GM19452 (cell line): ENCODE results near the gene HDGFL2.

Experiments
- ATAC-seq: cut with Tn5 transposase; IDR thresholded peaks from one replicate; pipeline ENCODE4 v1.9.1; 2021; ENCODE audit not compliant: unreplicated experiment

The HDGFL2 gene

DNA sequence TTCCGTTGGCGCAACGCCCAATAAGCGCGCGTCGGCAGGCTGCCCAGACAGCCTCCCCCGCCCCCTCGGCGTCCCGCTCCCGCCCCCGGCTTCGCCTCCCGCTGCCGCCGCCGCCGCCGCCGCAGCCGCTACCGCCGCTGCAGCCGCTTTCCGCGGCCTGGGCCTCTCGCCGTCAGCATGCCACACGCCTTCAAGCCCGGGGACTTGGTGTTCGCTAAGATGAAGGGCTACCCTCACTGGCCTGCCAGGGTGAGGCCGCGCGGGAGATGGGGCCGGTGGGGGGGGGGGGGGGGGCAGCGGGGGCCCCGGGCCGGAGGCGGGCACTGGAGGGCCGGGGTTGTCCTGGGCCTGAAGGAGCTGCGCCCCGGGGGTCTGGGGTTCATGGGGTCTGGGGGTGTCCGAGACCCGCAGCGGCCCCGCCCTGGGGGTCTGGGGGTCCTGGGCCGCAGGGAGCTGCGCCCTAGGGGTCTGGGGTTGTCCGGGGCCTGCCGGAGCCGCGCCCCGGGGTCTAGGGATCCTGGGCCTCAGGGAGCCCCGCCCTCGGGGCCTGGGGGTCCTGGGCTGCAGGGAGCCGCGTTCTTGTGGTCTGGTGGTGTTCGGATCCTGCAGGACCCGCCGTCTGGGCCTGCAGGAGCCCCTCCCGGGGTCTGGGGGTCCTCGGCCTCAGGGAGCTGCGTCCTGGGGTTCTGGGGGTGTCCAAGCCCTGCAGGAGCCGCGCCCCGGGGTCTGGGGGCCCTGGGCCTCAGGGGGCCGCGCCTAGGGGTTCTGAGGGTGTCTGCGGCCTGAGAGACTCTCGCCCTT, at the start of gene HDGFL2:
TSS of gene HDGFL2 (plus strand) at position 124 of the 801 bp plus-strand sequence. CDS start at position 178, 54 bp downstream.
- ATAC-seq: no peak

DNA sequence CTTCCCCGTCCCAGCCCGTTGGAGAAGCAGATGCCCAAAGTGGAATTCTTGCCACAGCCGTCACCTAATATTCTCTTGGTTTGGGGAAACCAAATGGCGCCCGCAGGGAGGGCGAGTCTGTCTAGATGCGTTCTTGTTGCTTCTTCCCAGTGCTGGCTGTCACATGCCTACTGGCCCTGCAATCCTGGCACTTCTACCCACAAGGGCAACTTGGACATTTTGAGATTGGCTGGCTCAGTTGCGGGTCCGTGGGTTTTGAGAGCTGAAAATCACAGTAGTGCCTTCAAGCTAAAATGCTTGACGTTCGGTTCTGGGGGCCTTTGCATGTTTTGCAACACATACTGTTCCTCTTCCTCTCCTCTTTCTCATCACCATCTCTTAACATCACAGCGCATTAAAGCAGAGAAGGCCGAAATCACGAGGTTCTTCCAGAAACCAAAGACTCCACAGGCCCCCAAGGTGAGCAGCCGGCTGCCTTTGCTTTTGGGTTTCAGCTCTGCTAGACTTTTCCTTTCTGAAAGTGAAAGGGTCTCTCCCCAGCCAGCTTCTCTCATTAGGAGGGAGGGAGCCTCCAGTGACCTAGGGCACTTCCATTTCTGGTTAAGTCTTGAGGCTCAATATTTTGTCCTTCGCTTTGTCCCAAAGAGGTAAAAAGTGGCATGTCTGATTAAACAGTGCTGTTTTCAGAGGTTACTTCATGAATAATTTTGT, 48.5 kb upstream of the HDGFL2 start:
- ATAC-seq: no peak

DNA sequence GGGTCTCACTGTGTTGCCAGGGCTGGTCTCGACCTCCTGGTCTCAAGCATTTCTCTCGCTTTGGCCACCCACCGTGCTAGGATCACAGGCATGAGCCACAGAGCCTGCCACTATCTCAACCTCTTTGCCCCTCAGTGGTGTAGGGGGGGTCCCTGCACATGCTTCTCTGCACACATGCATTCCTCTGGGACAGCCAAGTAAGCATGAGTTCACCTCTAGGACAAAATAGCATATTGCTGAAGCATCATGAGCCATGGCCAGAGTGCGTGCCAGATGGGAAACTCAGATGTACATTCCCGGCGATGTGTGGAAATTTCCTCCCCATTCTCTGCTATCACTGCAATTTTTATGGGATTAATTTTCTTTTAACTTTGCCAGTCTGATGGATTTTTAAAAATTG, 46.6 kb upstream of the HDGFL2 start:
- no peak for ATAC-seq

DNA sequence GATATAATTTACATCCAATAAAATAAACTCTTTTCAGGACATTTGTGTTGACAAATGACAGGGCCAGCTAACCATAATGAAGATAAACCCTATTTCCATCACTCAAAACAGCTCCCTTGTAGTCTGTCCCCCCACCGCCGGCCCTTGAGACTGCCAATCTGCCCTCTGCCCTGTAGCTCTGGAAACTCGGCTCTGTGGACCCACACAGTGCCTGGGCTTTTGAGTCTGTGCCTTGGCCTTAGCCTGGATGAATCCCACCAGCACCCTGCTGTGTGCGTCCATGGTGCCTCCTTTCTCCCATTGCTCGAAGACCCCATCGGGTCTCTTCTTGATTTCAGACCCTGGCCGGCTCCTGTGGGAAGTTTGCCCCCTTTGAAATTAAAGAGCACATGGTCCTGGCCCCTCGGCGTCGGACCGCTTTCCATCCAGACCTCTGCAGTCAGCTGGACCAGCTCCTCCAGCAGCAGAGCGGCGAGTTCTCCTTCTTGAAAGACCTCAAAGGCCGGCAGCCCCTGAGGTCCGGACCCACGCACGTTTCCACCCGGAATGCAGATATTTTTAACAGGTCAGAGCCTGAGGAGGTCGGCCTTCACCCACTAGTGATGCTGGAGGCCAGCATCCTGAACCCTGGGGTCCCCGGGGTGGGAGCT, 43.6 kb upstream of the HDGFL2 start:
- no peak for ATAC-seq

DNA sequence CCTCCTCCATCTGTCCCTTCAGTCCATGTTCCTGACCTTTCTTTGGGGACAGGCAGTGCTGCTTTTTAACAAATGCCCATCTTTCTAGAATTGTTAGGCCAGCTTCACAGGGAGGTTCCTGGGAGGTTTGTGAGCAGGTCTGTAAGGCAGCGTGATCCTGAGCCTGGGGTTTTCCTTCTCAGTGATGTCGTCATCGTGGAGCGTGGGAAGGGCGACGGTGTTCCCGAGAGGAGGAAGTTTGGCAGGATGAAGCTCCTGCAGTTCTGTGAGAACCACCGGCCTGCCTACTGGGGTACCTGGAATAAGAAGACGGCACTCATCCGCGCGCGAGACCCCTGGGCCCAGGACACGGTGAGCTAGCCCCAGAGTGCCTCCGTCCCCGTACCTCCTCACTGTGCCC, 42.8 kb upstream of the HDGFL2 start:
- ATAC-seq: no peak

DNA sequence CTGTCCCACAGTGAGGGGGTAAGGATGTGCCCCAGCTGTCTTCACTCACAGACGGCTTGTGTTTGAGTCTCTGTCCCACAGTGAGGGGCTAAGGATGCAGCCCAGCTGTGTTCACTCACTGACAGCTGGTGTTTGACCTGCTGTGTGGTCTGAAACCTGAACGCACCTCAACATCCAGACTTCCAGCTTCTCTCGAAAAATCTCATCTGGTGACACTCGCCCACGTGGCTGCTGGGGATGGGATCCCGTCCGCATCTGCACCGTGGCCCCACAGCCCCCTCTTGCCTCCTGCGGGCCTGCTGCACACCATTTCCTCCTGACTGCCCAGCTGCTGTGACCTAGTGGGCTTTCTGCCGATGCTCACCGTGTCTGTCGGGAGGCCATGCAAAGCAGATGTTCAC, 42.3 kb upstream of the HDGFL2 start:
- ATAC-seq: no peak

DNA sequence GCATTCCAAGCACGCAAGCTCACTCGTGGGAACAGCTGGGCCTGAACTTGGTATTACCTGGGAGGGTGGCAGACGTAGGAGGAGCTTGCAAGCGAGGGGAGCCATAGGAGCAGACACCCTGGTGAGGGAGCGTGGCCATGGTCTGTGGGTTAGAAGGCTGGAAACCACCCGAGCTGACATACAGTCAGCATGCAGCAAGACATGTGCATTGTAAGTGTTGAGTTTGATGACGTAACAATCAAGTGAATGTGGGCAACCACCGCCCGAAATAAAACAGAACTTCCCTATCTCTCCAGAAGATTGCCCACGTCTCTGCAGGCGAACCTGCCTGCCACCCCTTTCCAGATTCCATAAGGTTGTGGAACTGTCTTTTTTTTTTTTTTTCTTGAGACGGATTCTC, 41.3 kb upstream of the HDGFL2 start:
- no peak for ATAC-seq

DNA sequence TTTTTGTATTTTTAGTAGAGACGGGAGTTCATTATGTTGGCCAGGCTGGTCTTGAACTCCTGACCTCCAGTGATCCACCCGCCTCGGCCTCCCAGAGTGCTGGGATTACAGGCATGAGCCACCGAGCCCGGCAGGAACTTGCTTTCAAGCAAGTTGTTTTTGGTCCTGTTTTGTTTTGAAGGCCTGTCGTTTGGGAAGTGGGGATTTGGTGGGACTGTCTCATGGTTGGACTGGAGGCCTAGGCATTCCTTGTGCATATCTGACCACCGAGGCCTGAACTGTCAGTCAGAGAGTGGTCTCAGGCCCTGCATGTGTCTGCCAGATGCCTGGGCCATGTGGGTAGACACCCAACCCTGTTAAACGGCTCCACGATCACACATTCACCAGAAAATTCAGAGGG, 40.8 kb upstream of the HDGFL2 start:
- no peak for ATAC-seq

DNA sequence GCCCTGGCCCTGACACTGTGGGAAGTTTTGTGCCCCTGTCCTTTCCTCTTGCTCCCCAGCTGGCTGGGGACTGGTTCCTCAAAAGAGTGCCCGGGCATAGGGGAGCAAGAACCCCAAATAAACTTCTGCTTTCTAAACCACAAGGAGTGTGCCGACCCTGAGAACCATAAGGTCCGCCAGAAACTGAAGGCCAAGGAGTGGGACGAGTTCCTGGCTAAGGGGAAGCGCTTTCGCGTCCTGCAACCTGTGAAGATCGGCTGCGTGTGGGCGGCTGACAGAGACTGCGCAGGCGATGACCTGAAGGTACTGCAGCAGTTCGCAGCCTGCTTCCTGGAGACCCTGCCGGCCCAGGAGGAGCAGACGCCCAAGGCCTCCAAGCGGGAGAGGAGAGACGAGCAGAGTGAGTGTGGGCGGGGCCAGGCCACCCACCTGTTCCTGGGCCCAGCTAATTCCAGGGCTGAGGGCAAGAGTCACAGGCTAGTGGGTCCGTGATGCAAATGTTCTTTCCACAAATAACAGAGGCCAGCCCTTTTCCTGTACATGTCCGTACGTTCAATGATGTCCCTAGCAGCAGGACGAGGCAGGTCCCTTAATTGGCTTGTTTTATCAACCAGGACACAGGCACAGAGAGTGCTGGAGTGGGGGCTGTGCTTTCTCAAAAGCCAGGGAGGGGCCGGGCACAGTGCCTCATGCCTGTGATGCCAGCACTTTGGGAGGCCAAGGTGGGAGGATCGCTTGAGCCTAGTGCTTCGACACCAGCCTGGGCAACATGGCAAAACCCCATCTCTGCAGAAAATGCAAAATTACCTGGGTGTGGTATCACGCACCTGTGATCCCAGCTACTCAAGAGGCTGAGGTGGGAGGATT, 40.1 kb upstream of the HDGFL2 start:
- ATAC-seq: no peak

DNA sequence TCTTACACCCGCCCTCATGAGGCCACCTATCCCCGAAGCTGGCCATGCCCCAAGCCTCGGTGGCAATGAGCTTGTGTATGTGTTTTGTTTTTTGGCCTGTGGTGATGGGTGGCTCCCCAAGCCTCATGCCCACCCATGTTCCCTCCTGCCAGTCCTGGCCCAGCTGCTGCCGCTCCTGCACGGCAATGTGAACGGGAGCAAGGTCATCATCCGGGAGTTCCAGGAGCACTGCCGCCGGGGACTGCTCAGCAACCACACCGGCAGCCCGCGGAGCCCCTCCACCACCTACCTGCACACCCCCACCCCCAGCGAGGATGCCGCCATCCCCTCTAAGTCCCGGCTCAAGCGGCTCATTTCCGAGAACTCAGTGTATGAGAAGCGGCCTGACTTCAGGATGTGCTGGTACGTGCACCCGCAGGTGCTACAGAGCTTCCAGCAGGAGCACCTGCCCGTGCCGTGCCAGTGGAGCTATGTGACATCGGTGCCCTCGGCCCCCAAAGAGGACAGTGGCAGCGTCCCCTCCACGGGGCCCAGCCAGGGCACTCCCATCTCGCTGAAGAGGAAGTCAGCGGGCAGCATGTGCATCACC, 39.1 kb upstream of the HDGFL2 start:
- no peak for ATAC-seq

DNA sequence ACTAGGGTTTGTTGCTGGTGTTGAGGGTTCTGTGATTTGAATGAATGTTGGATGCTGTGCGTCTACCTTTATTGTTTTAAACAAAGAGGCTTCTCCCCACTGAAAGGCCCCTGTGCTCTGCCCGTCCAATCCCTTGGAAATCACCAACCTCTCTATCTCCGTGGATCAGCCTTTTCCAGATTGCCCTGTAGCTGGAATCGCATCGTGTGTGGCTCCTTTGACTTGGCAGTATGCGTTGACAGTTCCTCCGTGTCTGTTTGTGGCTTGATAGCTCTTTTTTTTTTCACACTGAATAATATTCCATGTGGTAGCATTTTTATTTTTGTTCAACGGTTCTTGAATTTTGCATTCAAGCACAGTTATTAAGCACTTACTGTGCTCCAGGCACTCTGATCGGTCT, 37.7 kb upstream of the HDGFL2 start:
- ATAC-seq: no peak

DNA sequence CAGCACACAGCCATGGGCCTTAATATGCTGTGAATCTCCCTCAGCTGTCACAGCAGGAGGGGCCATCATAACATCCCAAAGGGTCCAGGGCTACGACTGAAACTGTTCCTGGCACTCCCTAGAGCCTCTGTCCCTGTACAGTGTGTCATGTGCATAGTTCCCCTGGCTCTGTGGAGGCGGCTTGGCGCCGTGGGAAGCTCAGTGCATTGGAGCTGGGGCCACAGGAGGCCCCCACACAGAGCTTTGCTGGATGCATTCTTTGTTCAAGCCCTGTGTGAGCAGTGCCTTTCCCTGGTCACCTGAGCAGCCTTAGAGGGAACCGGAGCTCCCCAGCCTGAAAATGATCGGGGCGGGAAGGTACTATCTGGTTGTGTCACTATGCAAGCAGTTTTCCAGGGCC, 35.9 kb upstream of the HDGFL2 start:
- ATAC-seq: no peak

DNA sequence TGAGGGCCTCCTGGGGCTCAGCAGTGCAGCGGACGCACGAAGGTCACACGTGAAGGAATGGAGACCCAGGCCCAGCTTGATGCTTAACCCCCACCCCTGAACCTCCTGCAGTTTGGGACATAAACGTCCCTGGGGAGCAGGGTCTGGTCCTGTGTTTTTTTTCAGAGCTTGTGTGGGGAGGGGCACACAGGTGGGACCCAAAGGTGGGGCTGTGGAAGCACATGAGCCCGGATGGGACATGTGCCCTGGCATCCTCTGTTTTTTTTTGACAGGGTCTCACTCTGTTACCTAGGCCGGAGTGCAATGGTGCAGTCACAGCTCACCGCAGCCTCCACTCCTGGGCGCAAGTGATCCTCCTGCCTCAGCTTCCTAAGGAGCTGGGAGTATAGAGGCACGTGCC, 35.0 kb upstream of the HDGFL2 start:
- no peak for ATAC-seq

DNA sequence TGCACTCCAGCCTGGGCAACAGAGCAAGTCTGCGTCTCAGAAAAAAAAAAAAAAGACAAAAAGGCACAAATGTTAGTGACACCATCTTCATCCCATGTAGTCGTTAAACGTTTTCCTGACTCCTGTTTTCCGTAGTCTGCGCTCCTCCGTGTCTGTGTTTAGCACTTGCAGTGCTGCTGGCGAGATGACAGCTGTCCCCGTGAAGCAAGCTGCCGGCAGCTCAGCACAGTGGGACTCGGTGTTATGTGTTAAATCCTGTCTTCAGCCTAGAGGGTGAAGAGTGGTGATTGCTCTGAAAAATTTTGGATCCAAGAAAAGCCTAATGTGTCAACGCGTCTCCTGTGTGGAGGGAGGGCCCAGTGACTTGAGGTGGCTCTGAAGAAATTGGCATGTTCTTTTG, 32.9 kb upstream of the HDGFL2 start:
- no peak for ATAC-seq

DNA sequence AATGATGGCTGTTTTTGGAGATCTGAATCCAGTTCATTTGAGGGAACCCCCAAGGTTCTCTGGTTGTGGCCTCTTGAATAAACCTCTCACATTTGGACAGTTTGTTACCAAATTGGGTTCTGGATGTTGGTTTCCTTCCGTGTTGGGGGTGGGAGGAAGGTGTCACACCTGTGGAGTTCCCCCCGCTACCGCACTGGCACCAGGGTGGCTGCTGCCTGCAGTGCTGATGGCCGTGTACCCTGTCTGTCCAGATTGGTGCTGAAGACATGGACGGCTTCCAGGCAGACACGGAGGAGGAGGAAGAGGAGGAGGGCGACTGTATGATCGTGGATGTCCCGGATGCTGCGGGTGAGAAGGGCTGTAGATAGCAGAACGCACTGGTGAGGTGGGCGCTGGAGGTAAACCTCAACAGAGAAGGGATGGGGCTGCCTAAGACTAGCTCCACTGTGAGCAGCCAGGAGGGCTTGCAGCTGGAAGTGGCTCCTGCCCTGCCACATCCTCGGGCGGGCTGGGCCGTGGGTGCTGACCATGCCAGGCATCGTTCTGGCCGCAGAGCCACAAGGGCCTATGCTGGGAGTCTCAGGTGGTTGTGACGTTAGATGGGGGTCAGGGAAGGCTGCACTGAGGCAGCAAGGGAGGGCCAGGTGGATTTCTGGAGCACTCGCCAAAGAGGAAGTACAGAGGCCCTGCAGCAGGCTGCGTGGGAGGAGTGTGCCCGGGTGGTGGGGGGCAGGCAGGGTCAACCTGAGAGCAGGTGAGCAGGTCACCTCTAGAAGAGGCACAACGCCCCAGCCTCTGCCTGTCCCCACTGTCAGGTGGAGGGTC, 29.9 kb upstream of the HDGFL2 start:
- no peak for ATAC-seq

DNA sequence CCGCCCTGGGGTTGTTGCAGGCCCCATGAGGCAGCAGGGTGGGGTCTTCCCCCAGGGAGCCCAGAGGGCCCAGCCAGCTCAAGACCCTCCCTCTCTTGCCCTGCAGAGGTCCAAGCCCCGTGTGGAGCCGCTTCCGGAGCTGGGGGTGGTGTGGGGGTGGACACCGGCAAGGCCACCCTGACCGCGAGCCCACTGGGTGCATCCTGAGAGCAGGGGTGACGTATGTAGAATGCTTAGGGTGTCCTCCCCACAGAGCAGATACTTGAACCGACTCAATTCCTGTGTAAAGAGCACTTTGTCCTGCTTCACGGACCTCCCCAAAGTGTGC, 29.3 kb upstream of the HDGFL2 start:
- ATAC-seq: no peak

DNA sequence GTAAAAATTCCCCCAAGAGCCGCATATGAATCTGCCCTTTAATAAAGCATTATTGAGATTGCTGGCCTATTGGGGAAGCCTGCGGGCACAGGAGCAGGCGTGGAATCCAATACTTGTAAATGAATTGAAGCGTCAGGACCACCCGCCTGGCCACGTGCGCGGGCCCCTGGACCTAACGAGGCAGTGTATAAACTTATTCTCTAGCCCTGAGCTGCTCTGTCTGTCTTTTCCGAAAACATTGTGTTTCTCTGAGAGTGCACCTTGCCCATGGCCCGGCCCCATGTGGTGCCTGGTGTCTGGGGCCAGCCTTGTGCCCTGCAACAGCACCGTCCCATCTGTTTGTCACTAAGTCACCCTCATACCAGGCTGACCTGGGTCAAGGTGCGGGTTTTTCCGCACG, 28.9 kb upstream of the HDGFL2 start:
- no peak for ATAC-seq

DNA sequence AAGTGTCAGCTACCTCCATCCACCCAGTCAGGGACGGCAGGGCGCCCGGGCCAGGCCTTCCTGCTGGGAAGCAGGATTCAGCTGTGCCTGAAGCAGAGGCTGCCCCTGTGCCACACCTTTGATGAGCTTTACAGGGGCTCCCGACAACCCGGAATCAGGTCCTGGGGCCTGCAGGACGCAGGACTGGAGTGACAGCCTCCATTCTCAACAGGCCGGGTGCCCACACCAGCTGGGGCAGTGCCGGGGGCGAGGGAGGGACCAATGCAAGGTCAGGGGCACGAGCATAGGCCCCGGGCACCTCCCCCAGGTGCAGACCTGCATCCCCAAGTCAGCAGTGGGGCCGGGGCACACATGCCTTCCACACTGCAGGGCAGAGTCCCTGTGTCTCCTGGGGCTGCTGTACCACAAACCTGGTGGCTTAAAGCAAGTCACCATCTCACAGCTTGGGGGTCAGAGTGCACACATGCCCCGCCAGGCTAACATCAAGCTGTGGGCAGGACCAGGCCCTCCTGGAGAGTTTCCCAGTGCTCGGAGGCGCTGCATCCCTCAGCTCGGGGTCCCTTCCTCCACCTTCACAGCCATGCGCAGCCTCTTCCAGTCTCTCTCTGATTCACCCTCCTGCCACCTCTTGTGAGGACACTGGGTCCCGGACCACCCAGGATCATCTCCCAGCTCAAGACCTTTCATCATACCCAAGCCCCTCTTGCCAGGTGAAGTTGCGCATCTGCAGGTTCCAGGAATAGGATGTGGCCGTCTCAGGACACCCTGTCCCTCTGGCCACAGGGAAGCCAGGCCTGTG, 27.9 kb upstream of the HDGFL2 start:
- no peak for ATAC-seq
